Measurements from ENCODE around the gene ARMCX6. TPM values are rescaled to one million over a fixed set of nuclear protein-coding genes. Genes with fewer than 3 reads are reported as not detected.
A peak's percentile ranks its signal among the peaks of the same experiment; 100 is the strongest.
"Not testable (repeated sequence)": the region's sequence is repeated elsewhere in the genome, so short reads cannot be mapped to it uniquely, and the experiment has no call there.

The ARMCX6 gene
- total RNA-seq, 2 donors from 2014 or later: 68.5 to 75.8 TPM

- not testable (repeated sequence) for H3K27ac Mint-ChIP-seq; ATAC-seq (replicated peaks in 1 of 2)
Measured at GRCh38 chrX:101599592-101599991, 18.2 kb downstream of the ARMCX6 start.

GRCh38 chrX:101595739-101596419 lies 21.9 kb downstream of the ARMCX6 start:
- Mint-ChIP-seq H3K9me3 (no peaks in the 10 kb centered on the region), H3K27ac (no peak overlapping the region), H3K27me3 (ENCODE audit: low read depth) (peaks cover 40% of the 10 kb centered on the region), H3K36me3 (ENCODE audit: insufficient read depth in 2 of 2) (no peaks in the 10 kb centered on the region), H3K4me3 (no peak overlapping the region), H3K4me1 (ENCODE audit: low read depth) (no peaks in the 10 kb centered on the region)
- peak; percentile 24 to 53 for DNase-seq
- ATAC-seq (replicated peaks in 1 of 2): peak; percentile 73 to 80

More at GRCh38 chrX:101599592-101599991, 18.2 kb downstream of the ARMCX6 start:
- not testable (repeated sequence) for H3K9me3 Mint-ChIP-seq; H3K4me3 Mint-ChIP-seq; DNase-seq; H3K36me3 Mint-ChIP-seq (ENCODE audit: insufficient read depth in 2 of 2); H3K4me1 Mint-ChIP-seq (ENCODE audit: low read depth)
- H3K27me3 Mint-ChIP-seq (ENCODE audit: low read depth): peaks cover 26% of the 10 kb centered on the region

Other genes starting within 250 kb of the ARMCX6 start
- gene BTK, start 231.8 kb downstream of the ARMCX6 start, total RNA-seq: 1 to 10 TPM; 1.7 to 1.9 TPM
- 100 to 1,000 TPM; 221 to 294 TPM for gene RPL36A, start 227.0 kb downstream of the ARMCX6 start, total RNA-seq
- gene GLA, start 210.1 kb downstream of the ARMCX6 start, total RNA-seq: 10 to 100 TPM; 43.7 to 48.1 TPM
- 10 to 100 TPM; 15.0 to 17.8 TPM for gene HNRNPH2, start 209.8 kb downstream of the ARMCX6 start, total RNA-seq
- 10 to 100 TPM in 1 of 2 donors, 1 to 10 TPM in 1; 7.7 to 10.0 TPM for gene ARMCX4, start 132.5 kb downstream of the ARMCX6 start, total RNA-seq
- 1 to 10 TPM; 2.8 to 3.3 TPM for gene ARMCX1, start 67.5 kb downstream of the ARMCX6 start, total RNA-seq
- gene ARMCX3, start 5.2 kb upstream of the ARMCX6 start, total RNA-seq: 10 to 100 TPM; 37.0 to 49.1 TPM
- 10 to 100 TPM in 1 of 2 donors, 1 to 10 TPM in 1; 10.0 to 23.8 TPM for gene ARMCX2, start 41.9 kb upstream of the ARMCX6 start, total RNA-seq